Right renal pelvis (tissue), 4 donors: ENCODE data around the gene GPR17. TPM values are rescaled to one million over a fixed set of nuclear protein-coding genes. Genes with fewer than 3 reads are reported as not detected.

Experiments
- DNase-seq, 4 donors: peaks; one replicate each; pipeline ENCODE4 v3.0.0-alpha.2; 2013; ENCODE audit warnings: low read depth in 4 of 4, low spot score in 3 of 4, missing footprints in 1 of 4
- polyA plus RNA-seq, 4 donors: library from polyadenylated mRNA; unstranded; fragments of 120-200 nt; gene quantifications; one replicate each; pipeline ENCODE4 v1.2.1, GENCODE V29; 2013; ENCODE audit not compliant: insufficient read length in 4 of 4

The GPR17 gene
- polyA plus RNA-seq, 4 donors: 0.69 to 2.5 (median 1.2) TPM

GRCh38 chr2:127651381-127651809, 5.4 kb downstream of the GPR17 start:
- no peak for DNase-seq

GRCh38 chr2:127651971-127652550, 6.1 kb downstream of the GPR17 start:
- DNase-seq: no peak

- no peak for DNase-seq
Observed at GRCh38 chr2:127652786-127653357, 6.9 kb downstream of the GPR17 start.

- no peak for DNase-seq
Observed at GRCh38 chr2:127653421-127654083, 7.6 kb downstream of the GPR17 start.

GRCh38 chr2:127654084-127654837, 8.3 kb downstream of the GPR17 start:
- DNase-seq: no peak

- DNase-seq: no peak
Observed at GRCh38 chr2:127654838-127655175, 8.9 kb downstream of the GPR17 start.

- no peak for DNase-seq
Observed at GRCh38 chr2:127655209-127656073, 9.5 kb downstream of the GPR17 start.

- no peak for DNase-seq
Observed at GRCh38 chr2:127656569-127657231, 10.7 kb downstream of the GPR17 start.

- no peak for DNase-seq
Observed at GRCh38 chr2:127657232-127657595, 11.3 kb downstream of the GPR17 start.

- DNase-seq: no peak
Observed at GRCh38 chr2:127658146-127658545, 12.2 kb downstream of the GPR17 start.

- no peak for DNase-seq
Observed at GRCh38 chr2:127658641-127659407, 12.9 kb downstream of the GPR17 start.

GRCh38 chr2:127659408-127660290, 13.7 kb downstream of the GPR17 start:
- DNase-seq: no peak

- DNase-seq: no peak
Observed at GRCh38 chr2:127660291-127660578, 14.3 kb downstream of the GPR17 start.

GRCh38 chr2:127661072-127661649, 15.2 kb downstream of the GPR17 start:
- DNase-seq: no peak

- DNase-seq: no peak
Observed at GRCh38 chr2:127661949-127662510, 16.1 kb downstream of the GPR17 start.

- no peak for DNase-seq
Observed at GRCh38 chr2:127662937-127663565, 17.1 kb downstream of the GPR17 start.

GRCh38 chr2:127663566-127664064, 17.7 kb downstream of the GPR17 start:
- no peak for DNase-seq
